GM18526 (cell line): ENCODE data around the gene FLT4.

Experiments used
- POLR2A ChIP-seq: IDR thresholded peaks from 3 replicates; pipeline ENCODE4 v1.6.1; 2011; ENCODE audit not compliant: insufficient read length; ENCODE audit errors: extremely low read depth

FLT4 gene

GRCh38 chr5:180649297-180650039 is at the start of gene FLT4:
Gene FLT4, minus strand, starts transcription at chr5:180649600. Its CDS starts 55 bp downstream, at chr5:180649545.
- no peak for TF ChIP-seq POLR2A

- no peak for TF ChIP-seq POLR2A
Observed at GRCh38 chr5:180699042-180699441, 49.6 kb upstream of the FLT4 start.

DNA sequence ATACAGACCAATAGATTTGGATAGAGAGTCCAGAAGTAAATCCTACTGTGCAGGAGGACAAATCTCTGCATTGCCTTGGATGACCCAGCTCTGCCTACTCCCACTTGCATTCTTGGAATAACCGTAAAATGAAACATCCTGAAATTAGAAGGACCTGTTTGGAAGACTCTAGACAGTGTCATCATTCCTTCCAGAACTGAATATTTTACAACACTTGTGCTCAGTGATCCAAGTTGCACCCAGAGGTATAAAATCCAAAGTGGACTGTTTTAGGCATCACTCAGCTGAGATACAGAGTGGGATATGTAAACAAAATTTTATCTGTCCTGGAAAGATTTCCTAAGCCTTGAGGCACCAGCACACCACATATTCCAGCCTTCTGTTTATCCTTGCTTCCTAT is 46.7 kb upstream of the FLT4 start:
- TF ChIP-seq POLR2A = no peak

DNA sequence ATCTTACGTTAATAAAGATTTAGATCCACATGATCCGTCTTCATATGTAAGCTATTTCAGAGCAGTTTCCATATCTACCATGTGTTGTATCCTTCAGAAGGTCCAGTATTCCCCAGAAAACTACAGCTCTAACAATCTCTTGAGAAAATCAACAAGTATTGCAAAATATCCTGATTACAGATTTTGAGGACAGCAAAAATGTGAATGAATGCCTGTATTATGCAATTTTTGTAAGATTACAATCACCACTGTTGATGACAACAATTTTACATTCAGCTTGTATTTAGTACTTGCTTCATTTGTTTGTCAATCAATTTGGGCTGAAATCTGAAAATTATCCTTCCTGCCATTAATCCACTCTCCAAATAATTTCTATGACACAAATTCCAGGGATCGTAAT is 43.0 kb upstream of the FLT4 start:
- no peak for TF ChIP-seq POLR2A

- TF ChIP-seq POLR2A = no peak
Observed at GRCh38 chr5:180691046-180691445, 41.6 kb upstream of the FLT4 start.

GRCh38 chr5:180690562-180690961 is 41.2 kb upstream of the FLT4 start:
- TF ChIP-seq POLR2A = no peak

GRCh38 chr5:180689775-180690174 is 40.4 kb upstream of the FLT4 start:
- TF ChIP-seq POLR2A = no peak

DNA sequence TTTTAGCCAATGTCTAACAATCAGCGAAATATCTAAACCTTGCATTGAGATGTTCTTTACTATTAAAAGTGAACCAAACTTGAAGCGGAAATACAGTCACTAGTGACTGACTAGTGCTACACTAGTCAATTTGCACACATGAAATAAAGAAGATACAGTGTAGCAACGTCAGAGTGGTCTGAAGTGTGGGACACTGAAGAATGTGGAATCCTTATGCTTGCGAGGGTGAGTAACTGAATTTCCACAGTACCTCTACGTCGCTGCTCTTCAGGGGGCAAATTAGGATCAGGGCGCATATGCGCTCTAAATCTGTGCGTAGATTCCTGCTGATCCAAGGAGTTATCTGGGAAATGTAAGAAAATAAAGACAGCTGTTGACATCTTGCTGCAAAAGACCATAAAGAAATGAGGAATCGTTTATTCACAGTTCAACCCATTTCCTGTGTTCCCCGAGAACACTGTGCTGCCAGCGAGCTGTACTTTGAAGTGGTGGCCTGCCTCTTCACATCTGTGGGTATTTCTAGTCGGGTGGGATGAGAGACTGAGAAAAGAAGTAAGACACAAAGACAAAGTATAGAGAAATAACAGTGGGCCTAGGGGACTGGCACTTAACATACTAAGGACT is 39.8 kb upstream of the FLT4 start:
- TF ChIP-seq POLR2A = no peak

DNA sequence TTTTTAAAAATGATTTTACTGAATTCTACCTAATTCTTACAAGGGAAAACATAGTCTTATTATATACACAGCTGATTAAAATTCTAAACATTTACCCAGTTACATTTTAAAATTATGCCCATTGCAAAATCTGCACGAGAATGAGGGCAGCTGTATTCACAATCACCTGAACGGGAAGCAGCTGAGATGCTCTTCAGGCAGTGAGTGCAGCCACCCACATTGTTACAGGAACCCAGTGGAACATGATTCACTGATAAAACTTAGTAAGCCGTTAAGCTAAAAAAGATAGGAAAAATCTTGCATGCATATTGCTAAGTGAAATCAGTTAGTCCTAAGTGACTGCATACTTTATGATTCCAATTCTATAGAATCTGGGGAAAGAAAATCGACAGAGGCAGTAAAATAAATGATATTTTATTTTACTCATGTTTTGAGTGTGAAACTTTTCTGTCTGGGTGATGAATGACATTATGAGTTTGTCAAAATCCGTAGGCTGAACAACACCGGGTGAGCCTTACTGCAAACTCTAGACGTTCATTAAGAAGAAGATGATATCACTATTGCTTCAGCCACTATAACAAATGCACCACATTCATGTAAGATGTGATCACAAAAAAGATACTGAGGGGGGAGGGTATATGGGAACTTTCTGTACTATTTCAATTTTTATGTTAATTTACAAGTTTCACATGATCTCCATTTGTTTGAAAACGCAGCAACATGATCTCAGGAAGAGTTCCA is 39.1 kb upstream of the FLT4 start:
- TF ChIP-seq POLR2A = no peak

DNA sequence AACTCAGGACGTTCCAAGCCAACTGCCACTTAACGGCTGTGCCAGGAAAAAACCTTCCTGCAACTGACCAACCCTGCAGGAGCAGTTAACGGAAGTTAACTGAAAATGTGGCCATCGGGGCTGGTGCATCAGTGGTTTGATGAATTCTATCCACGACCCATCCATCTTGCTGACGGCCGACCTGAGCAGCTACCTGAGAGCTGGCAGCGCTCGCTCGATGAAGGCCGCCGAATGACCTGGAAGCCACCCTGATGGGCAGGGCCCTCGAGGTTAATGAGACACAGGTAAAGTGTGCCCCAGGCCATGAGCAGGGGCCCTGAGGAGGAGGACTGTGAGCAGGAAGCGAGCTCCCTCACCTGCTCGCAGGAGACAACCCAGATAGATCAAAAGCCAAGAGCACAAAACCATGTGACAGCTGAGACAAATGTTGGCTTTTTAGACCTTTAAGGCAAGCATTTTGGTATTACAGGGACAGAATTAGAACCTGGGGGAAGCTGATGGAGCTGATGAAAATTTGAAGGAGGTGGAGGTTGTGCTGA is 35.3 kb upstream of the FLT4 start:
- TF ChIP-seq POLR2A = no peak

DNA sequence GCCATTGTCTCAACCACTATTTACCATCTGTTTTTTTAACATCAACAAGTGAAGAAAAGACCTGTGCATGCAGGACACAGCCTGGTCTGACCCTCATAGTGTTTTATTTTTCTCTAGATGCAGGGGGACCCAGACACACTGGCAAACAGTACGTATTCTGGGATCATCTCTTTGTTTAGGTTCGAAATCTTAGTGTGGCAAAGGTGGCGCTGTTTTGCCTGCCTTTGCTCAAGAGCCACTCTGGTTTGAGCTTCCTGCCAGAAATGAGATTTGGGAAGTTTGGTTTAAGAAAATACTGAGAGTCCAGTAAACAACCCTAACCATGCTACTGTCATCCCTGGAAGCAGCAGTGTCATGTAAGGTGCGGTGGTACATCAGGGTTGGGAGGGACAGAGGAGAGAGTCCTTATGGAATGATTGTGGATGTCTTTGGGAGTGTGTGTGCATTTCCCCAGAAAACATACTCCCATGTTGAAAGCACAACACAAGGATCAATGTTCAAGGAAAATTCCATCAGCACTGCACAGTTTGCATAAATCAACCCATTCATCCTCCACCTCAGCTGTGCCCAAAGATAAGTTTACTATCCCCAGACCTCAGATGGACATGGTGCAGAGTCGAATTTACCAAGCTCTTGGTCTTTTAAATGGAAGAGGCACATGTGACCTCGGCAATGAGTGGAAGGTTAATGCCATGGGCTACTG is 34.0 kb upstream of the FLT4 start:
- no peak for TF ChIP-seq POLR2A

GRCh38 chr5:180682560-180682959 is 33.2 kb upstream of the FLT4 start:
- TF ChIP-seq POLR2A = no peak

DNA sequence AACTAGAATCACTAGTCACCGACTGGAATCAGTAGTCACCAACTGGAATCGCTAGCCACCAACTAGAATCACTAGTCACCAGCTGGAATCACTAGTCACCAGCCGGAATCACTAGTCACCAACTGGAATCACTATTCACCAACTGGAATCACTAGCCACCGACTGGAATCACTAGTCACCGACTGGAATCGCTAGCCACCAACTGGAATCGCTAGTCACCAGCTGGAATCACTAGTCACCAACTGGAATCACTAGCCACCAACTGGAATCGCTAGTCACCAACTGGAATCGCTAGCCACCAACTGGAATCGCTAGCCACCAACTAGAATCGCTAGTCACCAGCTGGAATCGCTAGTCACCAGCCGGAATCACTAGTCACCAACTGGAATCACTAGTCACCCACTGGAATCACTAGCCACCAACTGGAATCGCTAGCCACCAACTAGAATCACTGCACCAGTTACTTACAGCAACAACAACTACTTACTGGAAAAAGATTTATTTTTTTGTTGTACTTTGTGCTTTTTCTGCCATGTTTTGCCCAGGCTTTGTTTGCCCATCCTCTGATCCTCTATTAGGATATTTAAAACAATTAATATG is 25.7 kb upstream of the FLT4 start:
- TF ChIP-seq POLR2A = no peak

DNA sequence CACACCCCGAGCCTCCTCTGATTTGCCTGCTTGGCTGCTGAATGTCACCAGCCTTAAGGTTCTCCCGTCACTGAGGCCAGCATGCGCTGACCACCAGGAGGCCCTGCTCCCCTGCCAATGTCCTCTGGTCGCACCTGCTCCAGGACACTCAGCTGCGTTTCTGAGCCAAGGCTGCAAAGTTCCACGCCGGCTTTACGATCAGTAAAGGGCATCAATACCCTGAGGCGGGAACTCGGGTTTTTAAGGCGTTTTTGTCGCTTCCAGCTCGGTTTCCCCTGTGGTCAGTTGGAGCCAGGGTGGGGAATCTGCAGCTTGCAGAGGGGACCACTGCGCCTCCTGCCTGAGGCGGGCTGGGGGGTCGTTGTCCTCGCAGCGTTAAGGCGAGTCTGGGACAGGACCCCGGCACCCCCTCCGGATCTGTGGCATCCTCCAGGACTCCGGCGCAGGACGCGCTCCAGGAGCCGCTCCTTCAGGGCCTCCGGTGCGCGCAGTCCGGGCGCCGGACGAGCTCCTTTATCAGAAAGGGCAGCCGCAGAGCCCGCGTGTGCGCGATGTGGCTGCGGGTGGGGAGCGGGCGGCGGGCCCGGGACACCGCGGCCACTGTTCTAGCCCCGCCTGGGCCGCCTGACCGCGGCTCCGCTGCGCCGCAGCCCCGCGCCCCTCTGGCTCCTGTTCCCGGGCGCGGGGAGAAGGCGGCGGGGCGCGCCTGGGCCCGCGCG is 24.1 kb upstream of the FLT4 start:
- no peak for TF ChIP-seq POLR2A
